ENCODE results near the gene SLC38A8.

SLC38A8 gene

GRCh38 chr16:84029297-84030047 is 13.1 kb downstream of the SLC38A8 start:
- Histone ChIP-seq H3K27me3 (ENCODE audit: control insufficient read depth, low read length) (no peaks in the 10 kb centered on the region), H3K27ac (ENCODE audit: low read depth, low read length) (no peak overlapping the region), H3K9me3 (ENCODE audit: control insufficient read depth, insufficient read depth, low read length) (no peaks in the 10 kb centered on the region), H3K4me3 (ENCODE audit: low read length) (no peak overlapping the region), H3K4me1 (ENCODE audit: control insufficient read depth, low read length) (no peaks in the 10 kb centered on the region), H3K9me2 (replicated peaks; ENCODE audit: control insufficient read depth, low read length) (no peaks in the 10 kb centered on the region), H3K36me3 (ENCODE audit: control insufficient read depth, low read length) (no peaks in the 10 kb centered on the region), H3K79me2 (ENCODE audit: control insufficient read depth, low read length) (no peaks in the 10 kb centered on the region), H4K20me1 (ENCODE audit: control insufficient read depth, insufficient read depth, low read depth, low read length) (no peaks in the 10 kb centered on the region), H3K4me2 (ENCODE audit: low read length) (no peak overlapping the region), H3F3A (ENCODE audit: control insufficient read depth, insufficient read depth) (no peaks in the 10 kb centered on the region)
- TF ChIP-seq EZH2phosphoT487 (IDR thresholded peaks at IDR 0.05; ENCODE audit: borderline replicate concordance, low read length) (no peak), CTCF (IDR thresholded peaks at IDR 0.05; ENCODE audit: low read depth, low read length, poor library complexity, severe bottlenecking) (no peak)

GRCh38 chr16:84027625-84028024 is 15.0 kb downstream of the SLC38A8 start:
- H3F3A ChIP-seq (ENCODE audit: control insufficient read depth, insufficient read depth), result no peaks in the 10 kb centered on the region
- H3K36me3 ChIP-seq (ENCODE audit: control insufficient read depth, low read length), result no peaks in the 10 kb centered on the region
- no peak for TF ChIP-seq CTCF (IDR thresholded peaks at IDR 0.05; ENCODE audit: low read depth, low read length, poor library complexity, severe bottlenecking)
- no peak for TF ChIP-seq EZH2phosphoT487 (IDR thresholded peaks at IDR 0.05; ENCODE audit: borderline replicate concordance, low read length)
- H3K9me2 ChIP-seq (replicated peaks; ENCODE audit: control insufficient read depth, low read length), result no peaks in the 10 kb centered on the region
- no peak overlapping the region for H3K27ac ChIP-seq (ENCODE audit: low read depth, low read length)
- H3K4me3 ChIP-seq (ENCODE audit: low read length), result no peak overlapping the region
- no peaks in the 10 kb centered on the region for H3K9me3 ChIP-seq (ENCODE audit: control insufficient read depth, insufficient read depth, low read length)
- H3K27me3 ChIP-seq (ENCODE audit: control insufficient read depth, low read length), result no peaks in the 10 kb centered on the region
- H4K20me1 ChIP-seq (ENCODE audit: control insufficient read depth, insufficient read depth, low read depth, low read length), result no peaks in the 10 kb centered on the region
- H3K79me2 ChIP-seq (ENCODE audit: control insufficient read depth, low read length), result no peaks in the 10 kb centered on the region
- no peaks in the 10 kb centered on the region for H3K4me1 ChIP-seq (ENCODE audit: control insufficient read depth, low read length)
- no peak overlapping the region for H3K4me2 ChIP-seq (ENCODE audit: low read length)

GRCh38 chr16:84026606-84027005 is 16.0 kb downstream of the SLC38A8 start:
- Histone ChIP-seq H3K27me3 (ENCODE audit: control insufficient read depth, low read length) (no peaks in the 10 kb centered on the region), H3K4me2 (ENCODE audit: low read length) (no peak overlapping the region)

More at GRCh38 chr16:84026606-84027005, 16.0 kb downstream of the SLC38A8 start:
- no peaks in the 10 kb centered on the region for H3F3A ChIP-seq (ENCODE audit: control insufficient read depth, insufficient read depth)
- no peaks in the 10 kb centered on the region for H3K9me2 ChIP-seq (replicated peaks; ENCODE audit: control insufficient read depth, low read length)
- TF ChIP-seq EZH2phosphoT487 (IDR thresholded peaks at IDR 0.05; ENCODE audit: borderline replicate concordance, low read length), result no peak
- no peak for TF ChIP-seq CTCF (IDR thresholded peaks at IDR 0.05; ENCODE audit: low read depth, low read length, poor library complexity, severe bottlenecking)
- H3K27ac ChIP-seq (ENCODE audit: low read depth, low read length), result no peak overlapping the region
- no peaks in the 10 kb centered on the region for H4K20me1 ChIP-seq (ENCODE audit: control insufficient read depth, insufficient read depth, low read depth, low read length)
- H3K4me1 ChIP-seq (ENCODE audit: control insufficient read depth, low read length), result no peaks in the 10 kb centered on the region
- H3K4me3 ChIP-seq (ENCODE audit: low read length), result no peak overlapping the region
- H3K9me3 ChIP-seq (ENCODE audit: control insufficient read depth, insufficient read depth, low read length), result no peaks in the 10 kb centered on the region
- no peaks in the 10 kb centered on the region for H3K36me3 ChIP-seq (ENCODE audit: control insufficient read depth, low read length)
- no peaks in the 10 kb centered on the region for H3K79me2 ChIP-seq (ENCODE audit: control insufficient read depth, low read length)

All from DOHH2 (cell line).